ENCODE data around the gene C4orf36.

Gene C4orf36

GRCh38 chr4:86924811-86925210 lies 32.6 kb upstream of the C4orf36 start:
- peak; percentile 72 for DNase-seq (ENCODE audit: low read depth)
- TF ChIP-seq CTCF (IDR thresholded peaks at IDR 0.05; ENCODE audit: insufficient read depth, low read depth, low read length, missing control alignments) = no peak
- H3K4me3 ChIP-seq (ENCODE audit: low read length) = no peak overlapping the region

GRCh38 chr4:86921608-86922252 lies 29.5 kb upstream of the C4orf36 start:
- no peak for TF ChIP-seq CTCF (IDR thresholded peaks at IDR 0.05; ENCODE audit: insufficient read depth, low read depth, low read length, missing control alignments)
- DNase-seq (ENCODE audit: low read depth) = peak; percentile 84
- H3K4me3 ChIP-seq (ENCODE audit: low read length) = no peak overlapping the region

GRCh38 chr4:86919561-86920223 lies 27.5 kb upstream of the C4orf36 start:
- peak; percentile 10 for DNase-seq (ENCODE audit: low read depth)
- H3K4me3 ChIP-seq (ENCODE audit: low read length) = no peak overlapping the region
- no peak for TF ChIP-seq CTCF (IDR thresholded peaks at IDR 0.05; ENCODE audit: insufficient read depth, low read depth, low read length, missing control alignments)

- H3K4me3 ChIP-seq (ENCODE audit: low read length) = no peak overlapping the region
- no peak for TF ChIP-seq CTCF (IDR thresholded peaks at IDR 0.05; ENCODE audit: insufficient read depth, low read depth, low read length, missing control alignments)
- DNase-seq (ENCODE audit: low read depth) = peak; percentile 25
Measured at GRCh38 chr4:86918539-86919072, 26.4 kb upstream of the C4orf36 start.

DNA sequence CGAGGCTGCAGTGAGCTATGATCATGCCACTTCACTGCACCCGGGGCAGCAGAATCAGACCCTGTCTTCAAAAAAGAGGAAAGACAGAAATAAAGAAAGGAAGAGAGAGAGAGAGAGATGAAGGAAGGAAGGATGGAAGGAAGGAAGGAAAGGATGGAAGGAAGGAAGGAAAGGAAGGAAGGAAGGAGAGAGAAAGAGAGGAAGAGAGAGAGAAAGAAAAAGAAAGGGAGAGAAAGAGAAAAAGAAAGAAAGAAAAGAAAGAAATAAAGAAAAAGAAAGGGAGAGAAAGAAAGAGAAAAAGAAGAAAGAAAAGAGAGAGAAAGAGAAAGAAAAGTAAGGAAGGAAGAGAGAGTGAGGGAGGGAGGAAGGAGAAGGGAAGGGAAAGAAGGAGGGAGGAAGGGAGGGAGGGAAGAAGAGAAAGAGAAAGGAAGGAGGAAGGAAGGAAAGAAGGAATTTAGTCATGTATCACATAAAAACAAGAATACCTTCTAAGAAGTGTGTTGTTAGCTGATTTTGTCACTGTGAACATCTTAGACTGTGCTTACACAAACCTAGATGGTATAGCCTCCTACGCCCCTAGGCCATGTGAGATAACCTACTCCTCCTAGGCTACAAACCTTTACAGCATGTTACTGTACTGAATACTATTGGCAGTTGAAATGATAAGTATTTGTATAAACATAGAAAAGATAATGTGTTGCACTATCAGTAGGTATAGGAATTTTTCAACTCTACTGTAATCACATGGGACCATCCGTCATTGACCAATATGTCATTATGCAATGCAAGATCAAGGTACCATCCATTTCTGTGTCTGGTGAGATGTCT lies 25.2 kb upstream of the C4orf36 start:
- DNase-seq (ENCODE audit: low read depth) = no peak
- no peak overlapping the region for H3K4me3 ChIP-seq (ENCODE audit: low read length)
- no peak for TF ChIP-seq CTCF (IDR thresholded peaks at IDR 0.05; ENCODE audit: insufficient read depth, low read depth, low read length, missing control alignments)

GRCh38 chr4:86916392-86916791 lies 24.2 kb upstream of the C4orf36 start:
- TF ChIP-seq CTCF (IDR thresholded peaks at IDR 0.05; ENCODE audit: insufficient read depth, low read depth, low read length, missing control alignments) = no peak
- no peak overlapping the region for H3K4me3 ChIP-seq (ENCODE audit: low read length)
- no peak for DNase-seq (ENCODE audit: low read depth)
